OCI-LY7 (cell line): ENCODE data around the gene MAP2K7. TPM values are rescaled to one million over a fixed set of nuclear protein-coding genes. Genes with fewer than 3 reads are reported as not detected.

Experiments used
- BruUV-seq: library from RNA; stranded (reverse); fragments of 400-500 nt; replicated peaks from 2 replicates; lab custom pipeline; 2021; lab: Mats Ljungman, UMichigan
- CTCF ChIA-PET: fragments of 300-600 bp; sonication (Branson Sonifier 250); formaldehyde crosslinking; loops from one replicate; lab custom pipeline; 2022; ENCODE audit warnings: antibody characterized with exemption; ENCODE audit not compliant: unreplicated experiment; lab: Charles Lee
- POLR2A ChIA-PET: fragments of 300-600 bp; sonication (Branson Sonifier 250); formaldehyde crosslinking; loops from one replicate; lab custom pipeline; 2022; ENCODE audit warnings: antibody characterized with exemption; lab: Charles Lee
- DNase-seq: peaks from one replicate; pipeline ENCODE4 v3.0.0-alpha.2; 2015; ENCODE audit warnings: low spot score
- H2AFZ ChIP-seq: fragments of 200-600 bp; sonication (generic), shearing (Covaris generic); 2 replicates; pipeline ENCODE4 v1.6.1; 2014; ENCODE audit warnings: mild to moderate bottlenecking, antibody characterized with exemption, low read length, moderate library complexity
- H3K27ac ChIP-seq: fragments of 200-600 bp; sonication (generic); 2 replicates; pipeline ENCODE4 v1.5.1; 2014; ENCODE audit warnings: mixed run types, low read depth, mild to moderate bottlenecking, moderate library complexity, low read length, inconsistent platforms; ENCODE audit not compliant: poor library complexity, severe bottlenecking
- H3K36me3 ChIP-seq: fragments of 200-600 bp; sonication (generic); 2 replicates; pipeline ENCODE4 v1.6.1; 2014; ENCODE audit warnings: mild to moderate bottlenecking, antibody characterized with exemption, low read length, moderate library complexity, mixed read lengths; ENCODE audit not compliant: insufficient read depth
- H3K4me1 ChIP-seq: fragments of 200-600 bp; sonication (generic); 2 replicates; pipeline ENCODE4 v1.5.1; 2014; ENCODE audit warnings: mild to moderate bottlenecking, low read length; ENCODE audit not compliant: insufficient read depth, poor library complexity, severe bottlenecking
- H3K4me2 ChIP-seq: fragments of 200-600 bp; sonication (generic); 2 replicates; pipeline ENCODE4 v1.6.1; 2014; ENCODE audit warnings: mild to moderate bottlenecking, low read length
- H3K4me3 ChIP-seq: fragments of 200-600 bp; sonication (generic); 2 replicates; pipeline ENCODE4 v1.5.1; 2014; ENCODE audit warnings: mild to moderate bottlenecking, low read depth, low read length; ENCODE audit not compliant: poor library complexity, severe bottlenecking
- H3K79me2 ChIP-seq: fragments of 200-600 bp; sonication (generic); 2 replicates; pipeline ENCODE4 v1.6.1; 2016; ENCODE audit warnings: low read depth, mild to moderate bottlenecking, low read length, moderate library complexity, mixed read lengths; ENCODE audit not compliant: insufficient read depth
- H3K9me2 ChIP-seq: fragments of 200-600 bp; sonication (generic); 2 replicates; pipeline ENCODE4 v1.6.1; 2016; ENCODE audit warnings: mild to moderate bottlenecking, low read length, mixed read lengths; ENCODE audit not compliant: insufficient read depth
- H3K9me3 ChIP-seq: fragments of 200-600 bp; sonication (generic); 2 replicates; pipeline ENCODE4 v1.6.1; 2014; ENCODE audit warnings: mild to moderate bottlenecking, mixed run types, low read length, mixed read lengths
- H4K20me1 ChIP-seq: fragments of 200-600 bp; sonication (generic); 2 replicates; pipeline ENCODE4 v1.6.1; 2014; ENCODE audit warnings: mild to moderate bottlenecking, antibody characterized with exemption, low read length, moderate library complexity, mixed read lengths; ENCODE audit not compliant: insufficient read depth
- CTCF ChIP-seq: fragments of 200-600 bp; sonication (generic); conservative IDR thresholded peaks from 2 replicates; pipeline ENCODE4 v1.5.1; 2014; ENCODE audit warnings: mild to moderate bottlenecking, antibody characterized with exemption, low read length, moderate library complexity, mixed read lengths
- EZH2phosphoT487 ChIP-seq: fragments of 200-600 bp; sonication (generic); IDR thresholded peaks from 2 replicates; pipeline ENCODE4 v1.6.1; 2018; ENCODE audit warnings: low read depth, borderline replicate concordance, mild to moderate bottlenecking, mixed run types, antibody characterized with exemption, low read length, moderate library complexity, mixed read lengths
- intact Hi-C: fragments of 100-400 bp; cut with micrococcal nuclease; formaldehyde crosslinking; loops from one replicate; pipeline ENCODE4 v1.10.0; 2022; ENCODE audit not compliant: unreplicated experiment
- total RNA-seq, 2 experiments: library from RNA; depleted of rRNA in 1 of 2; stranded (reverse); fragments of >200 nt in 1 of 2; shearing (Covaris generic) in 1 of 2; gene quantifications; 2 replicates each; pipeline ENCODE4 v1.2.3, GENCODE V29; 2014 to 2022

Gene MAP2K7
- total RNA-seq, 2 experiments from 2014 or later = 23.2 to 44.5 TPM

- no peak overlapping the region for H3K4me2 ChIP-seq
- no peaks in the 10 kb centered on the region for H3K9me2 ChIP-seq
- ChIA-PET POLR2A (no interaction called here), CTCF (interaction anchor here (0.6 kb wide), 1 partner anchor 59 kb away, joined by 3 read pairs; no protein-coding TSS in a partner anchor)
- no peaks in the 10 kb centered on the region for H3K79me2 ChIP-seq
- H3K4me1 ChIP-seq = peaks cover 37% of the 10 kb centered on the region
- H3K4me3 ChIP-seq = no peak overlapping the region
- H3K27ac ChIP-seq = no peak overlapping the region
- no peak for TF ChIP-seq CTCF
- no peak for TF ChIP-seq EZH2phosphoT487
- no peaks in the 10 kb centered on the region for H3K9me3 ChIP-seq
- H2AFZ ChIP-seq = no peak overlapping the region
- intact Hi-C loops = no loop called here
- no TSS peak for BruUV-seq
- no peak for DNase-seq
- H3K36me3 ChIP-seq = no peaks in the 10 kb centered on the region
- no peaks in the 10 kb centered on the region for H4K20me1 ChIP-seq
Observed at GRCh38 chr19:7867092-7867844, 36.4 kb upstream of the MAP2K7 start.

GRCh38 chr19:7868326-7868670, 35.4 kb upstream of the MAP2K7 start:
- H3K4me1 ChIP-seq = peaks cover 40% of the 10 kb centered on the region
- no peaks in the 10 kb centered on the region for H3K9me2 ChIP-seq
- peak overlapping the region; percentile 84 for H3K4me2 ChIP-seq
- TF ChIP-seq CTCF = no peak
- CTCF ChIA-PET = interaction anchor here (1.8 kb wide), 1 partner anchor 53 kb away, joined by 6 read pairs; no protein-coding TSS in a partner anchor
- no peaks in the 10 kb centered on the region for H3K36me3 ChIP-seq
- H3K79me2 ChIP-seq = no peaks in the 10 kb centered on the region
- H4K20me1 ChIP-seq = no peaks in the 10 kb centered on the region
- no TSS peak for BruUV-seq
- DNase-seq = no peak
- H2AFZ ChIP-seq = peak overlapping the region; percentile 17; the same call in 1 of the 2 replicates
- no peaks in the 10 kb centered on the region for H3K9me3 ChIP-seq
- no peak overlapping the region for H3K27ac ChIP-seq
- POLR2A ChIA-PET = interaction anchor here (1.2 kb wide), 1 partner anchor 52 kb away, joined by 3 read pairs; the partner anchor contains the start of gene SNAPC2
- H3K4me3 ChIP-seq = peak overlapping the region; percentile 65
- intact Hi-C loops = no loop called here
